GM13976 (cell line): ENCODE measurements around the gene TPT1.
A peak's percentile ranks its signal among the peaks of the same experiment; 100 is the strongest.
"Not testable (repeated sequence)": the region's sequence is repeated elsewhere in the genome, so short reads cannot be mapped to it uniquely, and the experiment has no call there.

ENCODE experiments used
- DNase-seq: peaks from one replicate; pipeline ENCODE4 v3.0.0; 2012; ENCODE audit warnings: low spot score
- CTCF ChIP-seq: IDR thresholded peaks from 2 replicates; pipeline ENCODE4 v1.5.1; 2012; ENCODE audit warnings: borderline replicate concordance, mild to moderate bottlenecking; ENCODE audit not compliant: insufficient read depth; ENCODE audit errors: extremely low read depth, missing control alignments, control extremely low read depth
- in situ Hi-C: fragments of 300-500 bp; cut with MboI; formaldehyde crosslinking; loops from one replicate; pipeline ENCODE4 v1.12.0; 2022; ENCODE audit warnings: low sequenced_read_pairs, mixed read lengths, inconsistent platforms; ENCODE audit not compliant: unreplicated experiment

TPT1 gene

GRCh38 chr13:45349438-45349837 lies 8.5 kb upstream of the TPT1 start:
- in situ Hi-C loops = no loop called here
- no peak for DNase-seq
- no peak for TF ChIP-seq CTCF

- in situ Hi-C loops, DNase-seq: not testable (repeated sequence)
Measured at GRCh38 chr13:45344064-45344463, 3.1 kb upstream of the TPT1 start.

GRCh38 chr13:45343102-45343501 lies 2.1 kb upstream of the TPT1 start:
- not testable (repeated sequence) for DNase-seq

GRCh38 chr13:45342668-45343067 lies 1.7 kb upstream of the TPT1 start:
- DNase-seq, in situ Hi-C loops: not testable (repeated sequence)

More at GRCh38 chr13:45343102-45343501, 2.1 kb upstream of the TPT1 start:
- in situ Hi-C loops = not testable (repeated sequence)

GRCh38 chr13:45341799-45342500 lies 967 bp upstream of the TPT1 start:
- TF ChIP-seq CTCF = no peak
- DNase-seq = no peak
- in situ Hi-C loops = no loop called here

GRCh38 chr13:45340422-45341033 lies 455 bp downstream of the TPT1 start:
- peak; percentile 65 for DNase-seq
- in situ Hi-C loops = no loop called here
- TF ChIP-seq CTCF = peak; percentile 21

- no peak for TF ChIP-seq CTCF
- no peak for DNase-seq
- in situ Hi-C loops = no loop called here
Measured at GRCh38 chr13:45339867-45340266, 1.1 kb downstream of the TPT1 start.

GRCh38 chr13:45339399-45339798 lies 1.6 kb downstream of the TPT1 start:
- in situ Hi-C loops = no loop called here
- TF ChIP-seq CTCF = no peak
- DNase-seq = no peak
